Measurements from ENCODE around the gene USP47.
A peak's percentile ranks its signal among the peaks of the same experiment; 100 is the strongest.

USP47 gene

GRCh38 chr11:11995601-11996000 lies 153.8 kb downstream of the USP47 start:
- DNase-seq: no peak

- no peak for DNase-seq
Measured at GRCh38 chr11:11996321-11997048, 154.7 kb downstream of the USP47 start.

- no peak for DNase-seq
Measured at GRCh38 chr11:11997049-11997322, 155.2 kb downstream of the USP47 start.

- DNase-seq: no peak
Measured at GRCh38 chr11:11998091-11998781, 156.5 kb downstream of the USP47 start.

- peak in 4 of 56 donors; percentile 15 to 50 (median 30) for DNase-seq
Measured at GRCh38 chr11:12001186-12001585, 159.4 kb downstream of the USP47 start.

- no peak for DNase-seq
Measured at GRCh38 chr11:12003336-12003735, 161.6 kb downstream of the USP47 start.

GRCh38 chr11:12003815-12004214 lies 162.0 kb downstream of the USP47 start:
- no peak for DNase-seq

- DNase-seq: no peak
Measured at GRCh38 chr11:12005061-12005460, 163.3 kb downstream of the USP47 start.

GRCh38 chr11:12005476-12005875 lies 163.7 kb downstream of the USP47 start:
- DNase-seq: no peak

- no peak for DNase-seq
Measured at GRCh38 chr11:12006552-12007229, 164.9 kb downstream of the USP47 start.

GRCh38 chr11:12007230-12007593 lies 165.4 kb downstream of the USP47 start:
- no peak for DNase-seq

GRCh38 chr11:12007769-12008737 lies 166.3 kb downstream of the USP47 start, which contains the start of gene DKK3:
Gene DKK3, minus strand, starts transcription at chr11:12008626. Its CDS starts 44 bp downstream, at chr11:12008582.
- DNase-seq: peak in 40 of 56 donors; percentile 14 to 70 (median 51)
